Fibroblast of lung (primary cell): Measurements from ENCODE around the gene MOB1A. TPM values are rescaled to one million over a fixed set of nuclear protein-coding genes. Genes with fewer than 3 reads are reported as not detected.

Experiments used
- DNase-seq, 2 donors: peaks; one replicate each; pipeline versions ENCODE4 v3.0.0 to v3.0.0-alpha.2; 2010; ENCODE audit warnings: low read depth in 2 of 2
- H2AFZ ChIP-seq: 2 replicates; pipeline ENCODE4 v1.5.1; 2012; ENCODE audit warnings: low read length, control low read depth, inconsistent platforms
- H3K27ac ChIP-seq: 2 replicates; pipeline ENCODE4 v1.5.1; 2011; ENCODE audit warnings: low read length, control low read depth; ENCODE audit not compliant: insufficient read depth
- H3K27me3 ChIP-seq: 2 replicates; pipeline ENCODE4 v1.5.1; 2011; ENCODE audit warnings: mild to moderate bottlenecking, low read length; ENCODE audit not compliant: control insufficient read depth, insufficient read depth
- H3K36me3 ChIP-seq: 2 replicates; pipeline ENCODE4 v1.5.1; 2011; ENCODE audit warnings: low read length; ENCODE audit not compliant: control insufficient read depth, insufficient read depth
- H3K4me1 ChIP-seq: 2 replicates; pipeline ENCODE4 v1.5.1; 2011; ENCODE audit warnings: low read length; ENCODE audit not compliant: control insufficient read depth, insufficient read depth; ENCODE audit errors: extremely low read depth
- H3K4me2 ChIP-seq: 2 replicates; pipeline ENCODE4 v1.5.1; 2011; ENCODE audit warnings: low read length, control low read depth; ENCODE audit not compliant: insufficient read depth; ENCODE audit errors: extremely low read depth
- H3K4me3 ChIP-seq, 4 experiments: fragments of 200-600 bp in 1 of 4; sonication (generic) in 1 of 4; replicated peaks in 1 of 4; 2 replicates each; pipeline ENCODE4 v1.5.1; 2011 to 2016; ENCODE audit warnings: low read length in 4 of 4, low read depth in 3 of 4, mild to moderate bottlenecking in 3 of 4, control low read depth in 2 of 4, inconsistent platforms in 1 of 4, mixed read lengths in 1 of 4; ENCODE audit not compliant: insufficient read depth in 1 of 4; ENCODE audit errors: control extremely low read depth in 1 of 4
- H3K79me2 ChIP-seq: 2 replicates; pipeline ENCODE4 v1.5.1; 2012; ENCODE audit warnings: mild to moderate bottlenecking, low read length, inconsistent platforms; ENCODE audit not compliant: control insufficient read depth, insufficient read depth
- H3K9ac ChIP-seq: 2 replicates; pipeline ENCODE4 v1.5.1; 2011; ENCODE audit warnings: mild to moderate bottlenecking, low read length, control low read depth; ENCODE audit not compliant: insufficient read depth
- H3K9me3 ChIP-seq: 2 replicates; pipeline ENCODE4 v1.5.1; 2012; ENCODE audit warnings: low read depth, low read length; ENCODE audit not compliant: control insufficient read depth, insufficient read depth
- H4K20me1 ChIP-seq: 2 replicates; pipeline ENCODE4 v1.5.1; 2011; ENCODE audit warnings: low read length; ENCODE audit not compliant: control insufficient read depth, insufficient read depth; ENCODE audit errors: extremely low read depth
- EZH2 ChIP-seq: IDR thresholded peaks from 2 replicates; pipeline ENCODE4 v1.5.1; 2012; ENCODE audit warnings: low read length, control low read depth, mild to moderate bottlenecking; ENCODE audit errors: missing control alignments
- polyA plus RNA-seq, 2 donors: library from polyadenylated mRNA; depleted of rRNA in 1 of 2; stranded (reverse) in 1 of 2; unstranded in 1 of 2; fragments of >200 nt; gene quantifications; 2 replicates each; pipeline ENCODE4 v1.2.1, GENCODE V29; 2011 to 2012; ENCODE audit warnings: missing spikeins in 1 of 2
- total RNA-seq: library from RNA; depleted of rRNA; stranded (reverse); fragments of >200 nt; gene quantifications from 2 replicates; pipeline ENCODE4 v1.2.1, GENCODE V29; 2014
- TF ChIP-seq, protein P1 (sequence below), 2 donors: IDR thresholded peaks in 1 of 2; conservative IDR thresholded peaks in 1 of 2; 1 replicate in 1 of 2; 2 replicates in 1 of 2; pipeline ENCODE4 v1.5.1; 2011 to 2012; ENCODE audit warnings: low read length in 2 of 2, control low read depth in 1 of 2, inconsistent platforms in 1 of 2, low read depth in 1 of 2, mild to moderate bottlenecking in 1 of 2

Gene MOB1A
- total and polyA plus RNA-seq, 2 donors (not counting 1 experiment from before 2014, with no cell fraction given) = 80.3 to 87.4 TPM

DNA sequence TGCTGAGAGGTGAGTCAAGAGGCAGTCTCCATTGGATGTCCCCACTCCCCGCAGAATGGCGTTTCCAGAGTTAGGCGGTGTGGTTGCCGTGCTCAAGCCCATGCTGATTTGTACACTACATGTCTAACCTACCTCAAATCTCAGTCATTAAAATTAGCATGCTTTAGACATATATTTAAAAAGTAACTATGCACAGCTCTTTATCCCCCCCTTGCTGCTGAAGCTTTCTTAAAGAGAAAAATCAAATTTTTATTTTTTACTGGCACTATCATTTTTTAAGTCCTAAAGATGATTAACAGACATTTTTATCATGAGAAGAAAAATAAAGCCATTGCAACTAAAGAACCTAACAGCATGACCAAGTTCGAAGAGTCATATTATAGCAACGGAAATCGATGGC lies 73.8 kb downstream of the MOB1A start:
- H3K79me2 ChIP-seq = no peaks in the 10 kb centered on the region
- no peak overlapping the region for H2AFZ ChIP-seq
- no peak overlapping the region for H3K4me2 ChIP-seq
- H3K4me3 ChIP-seq = no peak overlapping the region
- H3K4me1 ChIP-seq = no peaks in the 10 kb centered on the region
- peaks cover 5% of the 10 kb centered on the region for H3K36me3 ChIP-seq
- no peak overlapping the region for H3K9ac ChIP-seq
- TF ChIP-seq EZH2 = no peak
- TF ChIP-seq, protein P1, sequence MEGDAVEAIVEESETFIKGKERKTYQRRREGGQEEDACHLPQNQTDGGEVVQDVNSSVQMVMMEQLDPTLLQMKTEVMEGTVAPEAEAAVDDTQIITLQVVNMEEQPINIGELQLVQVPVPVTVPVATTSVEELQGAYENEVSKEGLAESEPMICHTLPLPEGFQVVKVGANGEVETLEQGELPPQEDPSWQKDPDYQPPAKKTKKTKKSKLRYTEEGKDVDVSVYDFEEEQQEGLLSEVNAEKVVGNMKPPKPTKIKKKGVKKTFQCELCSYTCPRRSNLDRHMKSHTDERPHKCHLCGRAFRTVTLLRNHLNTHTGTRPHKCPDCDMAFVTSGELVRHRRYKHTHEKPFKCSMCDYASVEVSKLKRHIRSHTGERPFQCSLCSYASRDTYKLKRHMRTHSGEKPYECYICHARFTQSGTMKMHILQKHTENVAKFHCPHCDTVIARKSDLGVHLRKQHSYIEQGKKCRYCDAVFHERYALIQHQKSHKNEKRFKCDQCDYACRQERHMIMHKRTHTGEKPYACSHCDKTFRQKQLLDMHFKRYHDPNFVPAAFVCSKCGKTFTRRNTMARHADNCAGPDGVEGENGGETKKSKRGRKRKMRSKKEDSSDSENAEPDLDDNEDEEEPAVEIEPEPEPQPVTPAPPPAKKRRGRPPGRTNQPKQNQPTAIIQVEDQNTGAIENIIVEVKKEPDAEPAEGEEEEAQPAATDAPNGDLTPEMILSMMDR (conservative IDR thresholded peaks at IDR 0.05 in 1 of 2, IDR thresholded peaks at IDR 0.05 in 1 of 2; ENCODE audit: low read depth in 1 of 2, low read length in 2 of 2) = peak in 1 of 2 donors; percentile 30
- H3K9me3 ChIP-seq = no peaks in the 10 kb centered on the region
- peak in 1 of 2 donors; percentile 42 for DNase-seq
- no peaks in the 10 kb centered on the region for H3K27me3 ChIP-seq
- H4K20me1 ChIP-seq = no peaks in the 10 kb centered on the region
- H3K27ac ChIP-seq = no peak overlapping the region

DNA sequence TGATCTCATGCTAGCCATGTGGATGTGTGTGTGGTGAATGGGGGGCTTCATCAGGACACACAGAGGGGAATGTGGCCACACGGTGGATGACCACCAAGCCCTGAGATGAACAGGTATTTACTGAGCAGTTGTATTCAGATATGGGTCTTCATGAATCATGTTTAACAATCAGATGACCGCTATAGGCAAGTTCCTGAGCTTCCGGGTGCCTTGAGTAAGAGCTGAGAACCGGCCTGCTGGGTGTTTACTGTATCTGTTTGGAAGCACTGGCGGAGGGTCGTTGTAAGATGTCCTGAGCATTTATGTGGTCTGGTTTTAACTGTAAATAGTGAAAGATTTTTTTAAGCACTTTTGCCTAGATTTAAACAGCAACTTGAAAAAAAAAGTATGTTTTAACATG lies 74.9 kb downstream of the MOB1A start:
- Histone ChIP-seq H3K79me2 (no peaks in the 10 kb centered on the region), H3K36me3 (peaks cover 8% of the 10 kb centered on the region), H4K20me1 (no peaks in the 10 kb centered on the region), H3K9me3 (no peaks in the 10 kb centered on the region), H3K9ac (no peak overlapping the region), H3K27ac (no peak overlapping the region), H3K4me2 (no peak overlapping the region), H3K4me1 (no peaks in the 10 kb centered on the region), H2AFZ (no peak overlapping the region), H3K27me3 (no peaks in the 10 kb centered on the region), H3K4me3 (no peak overlapping the region)
- no peak for TF ChIP-seq EZH2
- TF ChIP-seq, protein P1 (conservative IDR thresholded peaks at IDR 0.05 in 1 of 2, IDR thresholded peaks at IDR 0.05 in 1 of 2; ENCODE audit: low read depth in 1 of 2, low read length in 2 of 2) = no peak
- DNase-seq = no peak

Other genes starting within 250 kb of the MOB1A start
- 2.6 and 3.1 TPM in 2 replicates for gene TET3, start 194.0 kb downstream of the MOB1A start, total RNA-seq
- gene TET3, start 194.0 kb downstream of the MOB1A start, polyA plus RNA-seq = 1.6 and 2.1 TPM in 2 replicates
- 19.5 and 28.2 TPM in 2 replicates for gene BOLA3, start 31.0 kb downstream of the MOB1A start, total RNA-seq
- gene BOLA3, start 31.0 kb downstream of the MOB1A start, polyA plus RNA-seq = 48.8 and 55.7 TPM in 2 replicates
- gene MTHFD2, start 19.7 kb upstream of the MOB1A start, total RNA-seq = 325 and 334 TPM in 2 replicates
- gene MTHFD2, start 19.7 kb upstream of the MOB1A start, polyA plus RNA-seq = 72.2 and 95.4 TPM in 2 replicates
- under 0.01 and 0.17 TPM in 2 replicates for gene SLC4A5, start 164.5 kb upstream of the MOB1A start, total RNA-seq
- 0.12 and 0.19 TPM in 2 replicates for gene SLC4A5, start 164.5 kb upstream of the MOB1A start, polyA plus RNA-seq
- 157 and 228 TPM in 2 replicates for gene DCTN1, start 201.4 kb upstream of the MOB1A start, total RNA-seq
- 133 and 193 TPM in 2 replicates for gene DCTN1, start 201.4 kb upstream of the MOB1A start, polyA plus RNA-seq
- 0.77 and 1.5 TPM in 2 replicates for gene C2orf81, start 242.7 kb upstream of the MOB1A start, total RNA-seq
- 0.25 and 0.37 TPM in 2 replicates for gene C2orf81, start 242.7 kb upstream of the MOB1A start, polyA plus RNA-seq
- gene WDR54, start 242.9 kb upstream of the MOB1A start, total RNA-seq = 23.9 and 27.1 TPM in 2 replicates
- gene WDR54, start 242.9 kb upstream of the MOB1A start, polyA plus RNA-seq = 24.3 and 34.0 TPM in 2 replicates